Lung (tissue), 12 donors: ENCODE data around the gene RNF149. TPM values are rescaled to one million over a fixed set of nuclear protein-coding genes. Genes with fewer than 3 reads are reported as not detected.

Experiments
- ATAC-seq: fragments of 200-7000 bp; cut with Tn5 transposase; one replicate; pipeline ENCODE4 v1.9.1; 2020; ENCODE audit warnings: moderate number of reproducible peaks; ENCODE audit not compliant: insufficient read depth, low FRiP score
- DNase-seq, 3 donors: peaks; one replicate each; pipeline ENCODE4 v3.0.0-alpha.2; 2013 to 2017
- H3K27ac ChIP-seq, 2 donors: one replicate each; pipeline ENCODE4 v1.5.1; 2013; ENCODE audit warnings: mild to moderate bottlenecking in 2 of 2, moderate library complexity in 2 of 2, control low read depth in 1 of 2, inconsistent platforms in 1 of 2, low read depth in 1 of 2, low read length in 1 of 2
- H3K27me3 ChIP-seq, 3 donors: one replicate each; pipeline ENCODE4 v1.5.1; 2013; ENCODE audit warnings: low read length in 2 of 3; ENCODE audit not compliant: control insufficient read depth in 3 of 3, insufficient read depth in 3 of 3
- H3K36me3 ChIP-seq, 4 donors: one replicate each; pipeline ENCODE4 v1.5.1; 2013; ENCODE audit warnings: low read length in 4 of 4, mild to moderate bottlenecking in 1 of 4, moderate library complexity in 1 of 4; ENCODE audit not compliant: control insufficient read depth in 4 of 4, insufficient read depth in 4 of 4
- H3K4me1 ChIP-seq, 5 donors: one replicate each; pipeline ENCODE4 v1.5.1; 2013; ENCODE audit warnings: low read length in 5 of 5, mild to moderate bottlenecking in 2 of 5, moderate library complexity in 1 of 5; ENCODE audit not compliant: control insufficient read depth in 5 of 5, insufficient read depth in 5 of 5
- H3K4me3 ChIP-seq: one replicate; pipeline ENCODE4 v1.5.1; 2013; ENCODE audit warnings: mild to moderate bottlenecking, control low read depth, moderate library complexity
- H3K9ac ChIP-seq, 2 donors: one replicate each; pipeline ENCODE4 v1.5.1; 2013; ENCODE audit warnings: low read length in 2 of 2, control low read depth in 1 of 2; ENCODE audit not compliant: insufficient read depth in 1 of 2
- H3K9me3 ChIP-seq, 4 donors: one replicate each; pipeline ENCODE4 v1.5.1; 2013; ENCODE audit warnings: low read length in 3 of 4, mild to moderate bottlenecking in 1 of 4, moderate library complexity in 1 of 4; ENCODE audit not compliant: control insufficient read depth in 4 of 4, insufficient read depth in 3 of 4
- WGBS, 2 donors: extraction: QIAGEN DNeasy Blood & Tissue Kit; methylation state at CpG; one replicate each; pipeline ENCODE4 v1.1.7; 2013; 5-methylcytosine and 5-hydroxymethylcytosine counted together
- polyA plus RNA-seq, 2 donors: library from polyadenylated mRNA; stranded (reverse); fragments of 200-250 nt; gene quantifications; one replicate each; pipeline ENCODE4 v1.2.1, GENCODE V29; 2013
- total RNA-seq, 2 donors: library from RNA; depleted of rRNA in 1 of 2; stranded (reverse); fragments of >200 nt in 1 of 2; gene quantifications; one replicate each; pipeline ENCODE4 v1.2.1, GENCODE V29; 2014 to 2021
- TF ChIP-seq, protein P1 (sequence below): IDR thresholded peaks from 2 replicates; pipeline ENCODE4 v1.5.1; 2012; ENCODE audit warnings: mild to moderate bottlenecking; ENCODE audit errors: control extremely low read depth, extremely low read depth
- donor health status: control.
- donor health status: control.
- donor health status: Bipolar disorder and iron deficiency.
- donor health status: healthy.
- donor health status: DM: yes; HTN: yes; CAD: no.

Gene RNF149
- total and polyA plus RNA-seq, 4 donors = 46.7 to 106 (median 93.4) TPM

DNA sequence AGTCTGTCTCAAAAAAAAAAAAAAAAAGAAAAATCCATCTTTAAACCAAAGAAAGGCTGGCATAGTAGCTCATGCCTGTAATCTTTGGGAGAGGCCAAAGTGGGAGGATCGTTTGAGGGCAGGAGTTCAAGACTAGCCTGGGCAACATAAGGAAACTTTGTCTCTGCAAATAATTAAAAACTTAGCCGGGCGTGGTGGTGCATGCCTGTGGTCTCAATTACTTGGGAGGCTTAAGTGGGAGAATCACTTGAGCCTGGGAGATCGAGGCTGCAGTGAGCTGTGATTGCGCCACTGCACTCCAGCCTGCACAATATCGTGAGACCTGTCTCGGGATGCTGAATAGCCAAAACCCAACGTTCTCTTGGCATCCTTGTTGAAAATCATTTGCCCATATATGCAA, 49.7 kb downstream of the RNF149 start:
- ATAC-seq = no peak
- no peaks in the 10 kb centered on the region for H3K27me3 ChIP-seq
- peaks cover 0 to 3% (median 0%) of the 10 kb centered on the region in 4 donors for H3K9me3 ChIP-seq
- no peak overlapping the region for H3K9ac ChIP-seq
- peaks cover 15 to 22% (median 18%) of the 10 kb centered on the region in 4 donors for H3K36me3 ChIP-seq
- TF ChIP-seq, protein P1, sequence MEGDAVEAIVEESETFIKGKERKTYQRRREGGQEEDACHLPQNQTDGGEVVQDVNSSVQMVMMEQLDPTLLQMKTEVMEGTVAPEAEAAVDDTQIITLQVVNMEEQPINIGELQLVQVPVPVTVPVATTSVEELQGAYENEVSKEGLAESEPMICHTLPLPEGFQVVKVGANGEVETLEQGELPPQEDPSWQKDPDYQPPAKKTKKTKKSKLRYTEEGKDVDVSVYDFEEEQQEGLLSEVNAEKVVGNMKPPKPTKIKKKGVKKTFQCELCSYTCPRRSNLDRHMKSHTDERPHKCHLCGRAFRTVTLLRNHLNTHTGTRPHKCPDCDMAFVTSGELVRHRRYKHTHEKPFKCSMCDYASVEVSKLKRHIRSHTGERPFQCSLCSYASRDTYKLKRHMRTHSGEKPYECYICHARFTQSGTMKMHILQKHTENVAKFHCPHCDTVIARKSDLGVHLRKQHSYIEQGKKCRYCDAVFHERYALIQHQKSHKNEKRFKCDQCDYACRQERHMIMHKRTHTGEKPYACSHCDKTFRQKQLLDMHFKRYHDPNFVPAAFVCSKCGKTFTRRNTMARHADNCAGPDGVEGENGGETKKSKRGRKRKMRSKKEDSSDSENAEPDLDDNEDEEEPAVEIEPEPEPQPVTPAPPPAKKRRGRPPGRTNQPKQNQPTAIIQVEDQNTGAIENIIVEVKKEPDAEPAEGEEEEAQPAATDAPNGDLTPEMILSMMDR = no peak
- peaks cover 0 to 17% (median 6%) of the 10 kb centered on the region in 5 donors for H3K4me1 ChIP-seq
- no peak for DNase-seq
- 82 to 93% methylated on average over 8 of the region's 8 CpGs for WGBS, 2 donors
- H3K4me3 ChIP-seq = no peak overlapping the region
- no peak overlapping the region for H3K27ac ChIP-seq

DNA sequence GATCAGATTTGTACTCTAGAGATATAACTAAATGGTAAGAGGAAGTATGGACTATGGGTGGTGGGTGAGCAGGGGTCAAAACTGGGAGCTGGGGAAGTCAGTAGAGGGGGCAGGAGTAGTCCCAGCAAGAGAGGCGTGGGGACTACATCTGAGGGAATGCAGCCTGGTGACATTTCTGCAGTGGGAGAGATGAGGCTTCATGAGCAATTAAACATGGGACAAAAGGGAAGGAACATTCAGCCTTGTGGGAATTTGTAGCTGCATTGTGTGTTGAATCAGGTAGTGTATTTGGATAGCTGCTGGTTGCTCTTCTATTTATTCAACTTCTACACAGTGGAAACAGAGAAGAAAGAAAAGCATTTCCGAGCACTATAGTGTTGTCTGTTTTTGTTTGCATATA, 52.2 kb downstream of the RNF149 start:
- ATAC-seq (no peak), DNase-seq (no peak)
- Histone ChIP-seq H3K27ac (no peak overlapping the region), H3K4me3 (no peak overlapping the region), H3K27me3 (no peaks in the 10 kb centered on the region), H3K9me3 (peaks cover 0 to 3% (median 0%) of the 10 kb centered on the region in 4 donors), H3K36me3 (peaks cover 10 to 13% (median 11%) of the 10 kb centered on the region in 4 donors), H3K9ac (no peak overlapping the region), H3K4me1 (peaks cover 2 to 17% (median 9%) of the 10 kb centered on the region in 5 donors)
- TF ChIP-seq, protein P1 = no peak
- WGBS, 2 donors = 92 to 96% methylated on average over 2 of the region's 2 CpGs

DNA sequence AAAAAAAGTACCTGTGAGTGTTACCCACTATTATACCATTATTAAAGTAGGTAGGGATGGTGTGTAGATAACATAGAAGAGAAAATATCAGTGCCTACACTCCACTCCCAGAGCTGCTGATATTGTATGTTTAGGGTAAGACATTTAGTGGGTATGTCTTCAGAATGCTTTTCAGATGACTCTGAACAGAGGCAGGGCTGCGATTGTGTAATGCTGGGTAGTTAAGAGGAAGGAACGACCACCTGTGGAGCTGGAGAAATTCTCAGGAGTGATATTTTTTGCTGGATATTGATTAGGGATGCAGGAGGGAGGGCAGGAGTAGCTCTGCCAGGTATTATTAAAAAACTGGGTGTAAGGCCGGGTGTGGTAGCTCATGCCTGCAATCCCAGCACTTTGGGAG, 53.0 kb downstream of the RNF149 start:
- ATAC-seq = no peak
- Histone ChIP-seq H3K27me3 (no peaks in the 10 kb centered on the region), H3K36me3 (peaks cover 9 to 13% (median 10%) of the 10 kb centered on the region in 4 donors), H3K9me3 (peaks cover 0 to 3% (median 0%) of the 10 kb centered on the region in 4 donors), H3K4me3 (no peak overlapping the region), H3K9ac (no peak overlapping the region), H3K4me1 (peaks cover 8 to 17% (median 10%) of the 10 kb centered on the region in 5 donors), H3K27ac (no peak overlapping the region)
- TF ChIP-seq, protein P1 = no peak
- DNase-seq = no peak
- 79 to 80% methylated on average over 3 of the region's 3 CpGs for WGBS, 2 donors
